GM23338 (cell line): ENCODE measurements around the gene GPHN.

Experiments used
- CREB1 ChIP-seq: fragments of 250-450 bp; sonication (Bioruptor Pico); IDR thresholded peaks from 2 replicates; pipeline ENCODE4 v1.5.0; 2020; ENCODE audit warnings: low read depth, mild to moderate bottlenecking, moderate library complexity
- ETS1 ChIP-seq: IDR thresholded peaks from 2 replicates; pipeline ENCODE4 v1.6.1; 2016; ENCODE audit warnings: antibody characterized with exemption
- EZH2 ChIP-seq: fragments of 200-600 bp; sonication (generic); IDR thresholded peaks from one replicate; pipeline ENCODE4 v1.8.0; 2017; ENCODE audit warnings: antibody characterized with exemption, mild to moderate bottlenecking, low read depth; ENCODE audit not compliant: unreplicated experiment
- EZH2phosphoT487 ChIP-seq: fragments of 200-600 bp; sonication (generic); IDR thresholded peaks from one replicate; pipeline ENCODE4 v1.8.1; 2018; ENCODE audit warnings: antibody characterized with exemption; ENCODE audit not compliant: unreplicated experiment
- JUNB ChIP-seq: IDR thresholded peaks from one replicate; pipeline ENCODE4 v1.6.1; 2016; ENCODE audit warnings: antibody characterized with exemption; ENCODE audit not compliant: unreplicated experiment
- NANOG ChIP-seq: IDR thresholded peaks from 2 replicates; pipeline ENCODE4 v1.6.1; 2016; ENCODE audit warnings: antibody characterized with exemption, borderline replicate concordance
- POLR2AphosphoS5 ChIP-seq: IDR thresholded peaks from 2 replicates; pipeline ENCODE4 v1.6.1; 2016; ENCODE audit warnings: antibody characterized with exemption, low read depth
- REST ChIP-seq: IDR thresholded peaks from one replicate; pipeline ENCODE4 v1.6.1; 2018; ENCODE audit warnings: antibody characterized with exemption; ENCODE audit not compliant: unreplicated experiment
- STAT1 ChIP-seq: IDR thresholded peaks from one replicate; pipeline ENCODE4 v1.6.1; 2016; ENCODE audit warnings: antibody characterized with exemption; ENCODE audit not compliant: unreplicated experiment
- ZNF114 ChIP-seq: fragments of 250-450 bp; sonication (Bioruptor Pico); IDR thresholded peaks from 2 replicates; pipeline ENCODE4 v1.5.0; 2020; ENCODE audit warnings: mild to moderate bottlenecking, moderate library complexity
- ZNF331 ChIP-seq: fragments of 250-450 bp; sonication (Bioruptor Pico); IDR thresholded peaks from 2 replicates; pipeline ENCODE4 v1.5.0; 2020; ENCODE audit warnings: low read depth, mild to moderate bottlenecking, moderate library complexity
- ZNF462 ChIP-seq: fragments of 250-450 bp; sonication (Bioruptor Pico); IDR thresholded peaks from 2 replicates; pipeline ENCODE4 v1.5.0; 2020; ENCODE audit warnings: mild to moderate bottlenecking, moderate library complexity
- TF ChIP-seq, protein P1 (sequence below), 2 experiments: fragments of 200-600 bp in 1 of 2; sonication (generic) in 1 of 2; conservative IDR thresholded peaks; 2 replicates each; pipeline versions ENCODE4 v1.5.1 to v1.6.1; 2016 to 2017; ENCODE audit warnings: antibody characterized with exemption in 2 of 2, low read depth in 2 of 2, mild to moderate bottlenecking in 2 of 2, moderate library complexity in 1 of 2

GRCh38 chr14:67060546-67060945, 552.6 kb downstream of the GPHN start:
- TF ChIP-seq, protein P1, sequence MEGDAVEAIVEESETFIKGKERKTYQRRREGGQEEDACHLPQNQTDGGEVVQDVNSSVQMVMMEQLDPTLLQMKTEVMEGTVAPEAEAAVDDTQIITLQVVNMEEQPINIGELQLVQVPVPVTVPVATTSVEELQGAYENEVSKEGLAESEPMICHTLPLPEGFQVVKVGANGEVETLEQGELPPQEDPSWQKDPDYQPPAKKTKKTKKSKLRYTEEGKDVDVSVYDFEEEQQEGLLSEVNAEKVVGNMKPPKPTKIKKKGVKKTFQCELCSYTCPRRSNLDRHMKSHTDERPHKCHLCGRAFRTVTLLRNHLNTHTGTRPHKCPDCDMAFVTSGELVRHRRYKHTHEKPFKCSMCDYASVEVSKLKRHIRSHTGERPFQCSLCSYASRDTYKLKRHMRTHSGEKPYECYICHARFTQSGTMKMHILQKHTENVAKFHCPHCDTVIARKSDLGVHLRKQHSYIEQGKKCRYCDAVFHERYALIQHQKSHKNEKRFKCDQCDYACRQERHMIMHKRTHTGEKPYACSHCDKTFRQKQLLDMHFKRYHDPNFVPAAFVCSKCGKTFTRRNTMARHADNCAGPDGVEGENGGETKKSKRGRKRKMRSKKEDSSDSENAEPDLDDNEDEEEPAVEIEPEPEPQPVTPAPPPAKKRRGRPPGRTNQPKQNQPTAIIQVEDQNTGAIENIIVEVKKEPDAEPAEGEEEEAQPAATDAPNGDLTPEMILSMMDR (conservative IDR thresholded peaks at IDR 0.05; ENCODE audit: low read depth in 2 of 2) = no peak
- no peak for TF ChIP-seq EZH2
- TF ChIP-seq EZH2phosphoT487 = no peak
- no peak for TF ChIP-seq POLR2AphosphoS5
- no peak for TF ChIP-seq JUNB
- no peak for TF ChIP-seq REST
- no peak for TF ChIP-seq ETS1
- TF ChIP-seq ZNF331 (CRISPR knock-in tag) = no peak
- TF ChIP-seq NANOG = no peak
- no peak for TF ChIP-seq CREB1 (CRISPR knock-in tag)
- no peak for TF ChIP-seq ZNF114
- no peak for TF ChIP-seq ZNF462
- no peak for TF ChIP-seq STAT1
